Adrenal gland (tissue), 12 donors: ENCODE measurements around the gene BCAT1. TPM values are rescaled to one million over a fixed set of nuclear protein-coding genes. Genes with fewer than 3 reads are reported as not detected.

Source experiments
- DNase-seq, 7 donors: peaks; one replicate each; pipeline ENCODE4 v3.0.0-alpha.2; 2019 to 2020
- H3K27ac ChIP-seq, 5 donors: fragments of 200-600 bp; sonication (generic) in 4 of 5; 1 replicate in 3 of 5; 2 replicates in 2 of 5; pipeline versions ENCODE4 v1.5.1 to v1.8.0; 2016 to 2020; ENCODE audit warnings: mild to moderate bottlenecking in 1 of 5
- H3K27me3 ChIP-seq: fragments of 200-600 bp; 2 replicates; pipeline ENCODE4 v1.8.0; 2021
- H3K36me3 ChIP-seq, 2 donors: fragments of 200-600 bp; replicated peaks in 1 of 2; 1 replicate in 1 of 2; 2 replicates in 1 of 2; pipeline versions ENCODE4 v1.5.1 to v1.8.0; 2018 to 2022
- H3K4me1 ChIP-seq, 2 donors: fragments of 200-600 bp; replicated peaks in 1 of 2; 1 replicate in 1 of 2; 2 replicates in 1 of 2; pipeline versions ENCODE4 v1.5.1 to v1.8.0; 2018 to 2021
- H3K4me3 ChIP-seq, 4 donors: fragments of 200-600 bp; sonication (generic) in 3 of 4; one replicate each; pipeline ENCODE4 v1.5.1; 2016 to 2018
- H3K9me3 ChIP-seq, 3 donors: fragments of 200-600 bp; sonication (generic) in 1 of 3; replicated peaks in 1 of 3; 1 replicate in 2 of 3; 2 replicates in 1 of 3; pipeline versions ENCODE4 v1.5.1 to v1.8.0; 2016 to 2021
- POLR2A ChIP-seq, 2 donors: fragments of 450-650 bp; IDR thresholded peaks; one replicate each; pipeline ENCODE4 v1.6.1; 2017; ENCODE audit warnings: antibody characterized with exemption in 2 of 2, mild to moderate bottlenecking in 2 of 2, moderate library complexity in 1 of 2
- whole genome bisulfite sequencing, 4 donors: extraction: QIAGEN DNeasy Blood & Tissue Kit in 2 of 4; methylation state at CpG; one replicate each; pipeline versions ENCODE4 v1.1.5 to v1.1.7; 2013 to 2017; 5-methylcytosine and 5-hydroxymethylcytosine counted together
- intact Hi-C, 2 donors: fragments of 100-400 bp; cut with DNase I; formaldehyde crosslinking; loops; one replicate each; pipeline versions ENCODE4 v1.14.1 to v1.15.0; 2022 to 2023
- polyA plus RNA-seq, 3 donors: library from polyadenylated mRNA; stranded (reverse); fragments of 200-250 nt in 2 of 3; fragments of 350-450 nt in 1 of 3; fragmentation: Illumina TruSeq in 1 of 3; extraction: RNeasy Lipid Tissue Mini Kit (QIAGEN cat#74804) in 1 of 3; gene quantifications; one replicate each; pipeline ENCODE4 v1.2.3, GENCODE V29; 2013 to 2014
- total RNA-seq, 9 donors: library from RNA; depleted of rRNA in 4 of 9; stranded (reverse); fragments of >200 nt in 4 of 9; fragments of 120-200 nt in 1 of 9; fragmentation: NEBNext Ultra II Directional in 1 of 9; extraction: Animal tissue kit (Norgen Biotek cat#: 25700) in 1 of 9; gene quantifications; one replicate each; pipeline versions ENCODE4 v1.1.0 to v1.2.4, GENCODE V29; 2013 to 2023
- TF ChIP-seq, protein P1 (sequence below), 6 experiments: fragments of 450-650 bp in 4 of 6; fragments of 200-600 bp in 2 of 6; sonication (generic) in 1 of 6; IDR thresholded peaks; 1 replicate in 5 of 6; 2 replicates in 1 of 6; pipeline versions ENCODE4 v1.5.1 to v1.8.0; 2016 to 2021; ENCODE audit warnings: antibody characterized with exemption in 6 of 6, mild to moderate bottlenecking in 2 of 6, moderate library complexity in 1 of 6
- donor health status: healthy with polysubstance abuse.
- donor health status: Bipolar disorder and iron deficiency.
- donor health status: DM: yes; HTN: yes; CAD: no.
- donor health status: DM: no; HTN: no; CAD: no.
- donor health status: DM: no; HTN: no; CAD: no.
- donor health status: DM: yes; HTN: yes; CAD: no.

The BCAT1 gene
- total and polyA plus RNA-seq, 12 donors: 2.1 to 41.5 (median 20.1) TPM

DNA sequence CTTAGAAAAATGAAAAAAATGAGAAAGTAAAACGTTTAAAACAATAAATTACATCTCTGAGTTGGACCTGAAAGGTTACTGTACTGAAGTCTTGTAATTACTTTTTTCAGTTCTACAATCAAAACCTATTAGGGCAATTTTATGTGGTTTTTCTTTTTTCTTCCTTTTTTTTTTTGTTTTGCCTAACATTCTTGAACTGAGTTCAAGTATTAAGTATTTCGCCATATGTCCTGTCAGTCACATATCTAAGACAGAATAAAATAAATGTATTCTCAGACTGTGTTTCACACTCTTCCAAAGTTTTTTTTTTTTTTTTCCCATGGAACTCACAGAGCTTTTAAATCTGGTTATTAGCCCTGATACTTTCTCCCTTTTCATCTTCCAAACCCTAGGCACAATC, 172.0 kb downstream of the BCAT1 start:
- intact Hi-C loops: no loop called here
- 36 to 53% (median 38%) methylated on average over 2 of the region's 2 CpGs for WGBS, 4 donors
- Histone ChIP-seq H3K4me3 (no peak overlapping the region), H3K4me1 (no peaks in the 10 kb centered on the region), H3K9me3 (no peaks in the 10 kb centered on the region), H3K27me3 (no peaks in the 10 kb centered on the region), H3K27ac (no peak overlapping the region), H3K36me3 (no peaks in the 10 kb centered on the region)
- no peak for DNase-seq
- TF ChIP-seq POLR2A (IDR thresholded peaks at IDR 0.05): no peak
- TF ChIP-seq, protein P1, sequence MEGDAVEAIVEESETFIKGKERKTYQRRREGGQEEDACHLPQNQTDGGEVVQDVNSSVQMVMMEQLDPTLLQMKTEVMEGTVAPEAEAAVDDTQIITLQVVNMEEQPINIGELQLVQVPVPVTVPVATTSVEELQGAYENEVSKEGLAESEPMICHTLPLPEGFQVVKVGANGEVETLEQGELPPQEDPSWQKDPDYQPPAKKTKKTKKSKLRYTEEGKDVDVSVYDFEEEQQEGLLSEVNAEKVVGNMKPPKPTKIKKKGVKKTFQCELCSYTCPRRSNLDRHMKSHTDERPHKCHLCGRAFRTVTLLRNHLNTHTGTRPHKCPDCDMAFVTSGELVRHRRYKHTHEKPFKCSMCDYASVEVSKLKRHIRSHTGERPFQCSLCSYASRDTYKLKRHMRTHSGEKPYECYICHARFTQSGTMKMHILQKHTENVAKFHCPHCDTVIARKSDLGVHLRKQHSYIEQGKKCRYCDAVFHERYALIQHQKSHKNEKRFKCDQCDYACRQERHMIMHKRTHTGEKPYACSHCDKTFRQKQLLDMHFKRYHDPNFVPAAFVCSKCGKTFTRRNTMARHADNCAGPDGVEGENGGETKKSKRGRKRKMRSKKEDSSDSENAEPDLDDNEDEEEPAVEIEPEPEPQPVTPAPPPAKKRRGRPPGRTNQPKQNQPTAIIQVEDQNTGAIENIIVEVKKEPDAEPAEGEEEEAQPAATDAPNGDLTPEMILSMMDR (IDR thresholded peaks at IDR 0.05): no peak

GRCh38 chr12:24775073-24775472, 173.8 kb downstream of the BCAT1 start:
- intact Hi-C loops: no loop called here
- Histone ChIP-seq H3K9me3 (no peaks in the 10 kb centered on the region), H3K4me3 (no peak overlapping the region), H3K36me3 (no peaks in the 10 kb centered on the region), H3K27me3 (no peaks in the 10 kb centered on the region), H3K27ac (no peak overlapping the region), H3K4me1 (no peaks in the 10 kb centered on the region)
- WGBS, 4 donors: 86 to 91% (median 90%) methylated on average over 5 of the region's 5 CpGs
- TF ChIP-seq POLR2A (IDR thresholded peaks at IDR 0.05): no peak
- TF ChIP-seq, protein P1 (IDR thresholded peaks at IDR 0.05): no peak
- DNase-seq: no peak

DNA sequence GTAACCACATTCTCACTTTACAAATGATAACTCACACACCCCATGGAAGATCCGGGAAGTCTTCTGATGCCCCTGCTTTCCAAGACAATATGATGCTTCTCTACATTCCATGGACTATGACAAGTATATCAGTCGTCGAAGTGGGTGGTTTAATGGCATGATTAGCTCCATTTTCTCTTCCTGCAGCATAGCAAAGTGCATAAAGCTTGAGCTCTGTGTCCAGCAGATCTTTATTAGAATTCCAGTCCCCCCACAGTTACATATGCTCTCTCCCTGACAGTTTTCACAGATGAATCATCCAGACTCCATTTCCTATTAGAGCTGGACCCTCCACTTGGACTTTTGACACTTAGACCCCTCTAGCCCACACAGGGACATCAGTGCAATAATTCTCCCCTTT, 174.9 kb downstream of the BCAT1 start:
- TF ChIP-seq, protein P1 (IDR thresholded peaks at IDR 0.05): no peak
- TF ChIP-seq POLR2A (IDR thresholded peaks at IDR 0.05): no peak
- Histone ChIP-seq H3K27me3 (no peaks in the 10 kb centered on the region), H3K9me3 (no peaks in the 10 kb centered on the region), H3K4me3 (no peak overlapping the region), H3K4me1 (no peaks in the 10 kb centered on the region), H3K36me3 (no peaks in the 10 kb centered on the region), H3K27ac (no peak overlapping the region)
- intact Hi-C loops: no loop called here
- no peak for DNase-seq
- 61 to 84% (median 73%) methylated on average over 3 of the region's 3 CpGs for WGBS, 4 donors

GRCh38 chr12:24772813-24773212, 176.1 kb downstream of the BCAT1 start:
- Histone ChIP-seq H3K4me3 (no peak overlapping the region), H3K27me3 (no peaks in the 10 kb centered on the region), H3K27ac (no peak overlapping the region), H3K9me3 (no peaks in the 10 kb centered on the region), H3K4me1 (no peaks in the 10 kb centered on the region), H3K36me3 (no peaks in the 10 kb centered on the region)
- TF ChIP-seq POLR2A (IDR thresholded peaks at IDR 0.05): no peak
- TF ChIP-seq, protein P1 (IDR thresholded peaks at IDR 0.05): no peak
- no peak for DNase-seq
- intact Hi-C loops: no loop called here
